ENCODE results near the gene ZNF598. TPM values are rescaled to one million over a fixed set of nuclear protein-coding genes. Genes with fewer than 3 reads are reported as not detected.

The ZNF598 gene
- total RNA-seq, 1 experiment from 2014 or later, result 57.4 TPM

GRCh38 chr16:2057438-2057837 is 47.8 kb upstream of the ZNF598 start:
- H2AFZ ChIP-seq (ENCODE audit: low read depth, low read length, poor library complexity, severe bottlenecking), result no peak overlapping the region
- H3K9ac ChIP-seq (ENCODE audit: low read length), result no peak overlapping the region
- no peak overlapping the region for H3K27ac ChIP-seq (ENCODE audit: low read depth, low read length)
- no peak; the same call in 1 of the 2 replicates for ATAC-seq
- DNase-seq (ENCODE audit: low read depth, low spot score), result no peak
- intact Hi-C loops (cut with micrococcal nuclease), result no loop called here
- H3K4me2 ChIP-seq (ENCODE audit: low read length), result no peak overlapping the region
- H3K36me3 ChIP-seq (ENCODE audit: control insufficient read depth in 1 of 2, insufficient read depth in 2 of 2, low read length in 2 of 2), result no peaks in the 10 kb centered on the region; a peak in 2 of 4 replicates
- BruUV-seq (replicated peaks), result no TSS peak
- no peaks in the 10 kb centered on the region for H3K9me3 ChIP-seq (ENCODE audit: control insufficient read depth in 1 of 2, insufficient read depth in 1 of 2, low read depth in 1 of 2, low read length in 2 of 2)
- no peaks in the 10 kb centered on the region for H3K9me2 ChIP-seq (ENCODE audit: insufficient read depth)
- TF ChIP-seq ZBTB33 (IDR thresholded peaks at IDR 0.05; ENCODE audit: extremely low read depth, insufficient replicate concordance, low read length) (no peak), EZH2phosphoT487 (IDR thresholded peaks at IDR 0.05; ENCODE audit: borderline replicate concordance) (no peak), EGR1 (IDR thresholded peaks at IDR 0.05; ENCODE audit: low read depth) (no peak), TCF7L2 (IDR thresholded peaks at IDR 0.05; ENCODE audit: borderline replicate concordance, extremely low read depth, insufficient read depth, insufficient read length) (no peak), MAX (IDR thresholded peaks at IDR 0.05) (no peak), EZH2 (IDR thresholded peaks at IDR 0.05) (no peak), YY1 (IDR thresholded peaks at IDR 0.05; ENCODE audit: extremely low read depth, insufficient replicate concordance, low read depth, low read length) (no peak), SP1 (IDR thresholded peaks at IDR 0.05; ENCODE audit: low read depth) (no peak), CTCF (IDR thresholded peaks at IDR 0.05 in 2 of 3, conservative IDR thresholded peaks at IDR 0.05 in 1 of 3; ENCODE audit: borderline replicate concordance in 1 of 3, insufficient read depth in 1 of 3, low read depth in 2 of 3, low read length in 2 of 3) (no peak), CBX3 (IDR thresholded peaks at IDR 0.05; ENCODE audit: low read depth) (no peak), POLR2A (IDR thresholded peaks at IDR 0.05; ENCODE audit: borderline replicate concordance, extremely low read depth, insufficient read depth, insufficient read length) (no peak), RAD21 (IDR thresholded peaks at IDR 0.05; ENCODE audit: low read depth) (no peak), REST (IDR thresholded peaks at IDR 0.05; ENCODE audit: low read depth) (no peak), JUND (IDR thresholded peaks at IDR 0.05) (no peak)
- no peaks in the 10 kb centered on the region for H3K79me2 ChIP-seq (ENCODE audit: insufficient read depth, low read length)
- no peaks in the 10 kb centered on the region for H3K4me1 ChIP-seq (ENCODE audit: control insufficient read depth in 1 of 2, insufficient read depth in 2 of 2, low read length in 2 of 2)
- CTCF ChIA-PET, result interaction anchor here (0.7 kb wide), 1 partner anchor 83 kb away, joined by 3 read pairs; no protein-coding TSS in a partner anchor
- POLR2A ChIA-PET, result no interaction called here
- RAD21 ChIA-PET (ENCODE audit: low non-redundant PET in 1 of 2, low total read pairs in 2 of 2, uncharacterized antibody in 2 of 2, unreplicated experiment in 2 of 2), result no interaction called here
- no peaks in the 10 kb centered on the region for H4K20me1 ChIP-seq (ENCODE audit: insufficient read depth)
- H3K27me3 ChIP-seq (ENCODE audit: insufficient read depth, low read length), result no peaks in the 10 kb centered on the region
- H3K4me3 ChIP-seq (replicated peaks in 1 of 2; ENCODE audit: low read depth in 1 of 2, low read length in 2 of 2), result no peak overlapping the region
